ENCODE results near the gene MAP4K4. TPM values are rescaled to one million over a fixed set of nuclear protein-coding genes. Genes with fewer than 3 reads are reported as not detected.

Gene MAP4K4
- polyA plus RNA-seq, 3 donors: 5.3 to 66.9 (median 8.7) TPM

DNA sequence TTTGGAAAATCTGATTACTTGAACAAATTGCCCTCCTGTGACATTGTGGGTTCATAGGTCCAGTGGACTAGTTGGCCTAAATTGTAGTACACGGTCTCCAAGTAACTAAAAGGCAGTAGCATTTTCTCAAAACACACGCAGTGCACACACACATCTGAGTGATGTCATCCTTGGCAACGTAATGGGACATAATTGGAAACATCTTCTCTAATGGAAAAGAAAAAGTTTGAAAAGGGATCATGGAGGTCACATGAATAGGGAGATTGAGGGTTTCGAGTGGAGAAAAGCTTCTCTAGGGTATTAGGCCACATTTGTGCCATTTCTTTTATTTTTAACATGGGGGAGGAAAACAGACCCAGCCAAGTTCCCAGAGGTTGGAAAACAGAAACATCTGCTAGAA is 93.3 kb downstream of the MAP4K4 start:
- no peaks in the 10 kb centered on the region for H3K9me3 Mint-ChIP-seq
- intact Hi-C loops (cut with micrococcal nuclease): no loop called here
- TF ChIP-seq CTCF (IDR thresholded peaks at IDR 0.05): no peak
- H4K20me1 ChIP-seq (ENCODE audit: insufficient read depth, low read length): peaks cover 100% of the 10 kb centered on the region
- no peaks in the 10 kb centered on the region for H3K4me1 ChIP-seq (ENCODE audit: control insufficient read depth in 1 of 2, insufficient read depth in 2 of 2, low read length in 2 of 2)
- H2AFZ ChIP-seq (ENCODE audit: insufficient read depth, low read depth, low read length, poor library complexity, severe bottlenecking): no peak overlapping the region
- peaks cover 95% of the 10 kb centered on the region for H3K79me2 ChIP-seq (ENCODE audit: insufficient read depth, low read length)
- H3K27me3 Mint-ChIP-seq (ENCODE audit: low read depth in 3 of 3): peaks cover 0 to 2% (median 0%) of the 10 kb centered on the region in 3 donors
- H3K27me3 ChIP-seq (ENCODE audit: control insufficient read depth in 2 of 2, insufficient read depth in 2 of 2, low read length in 2 of 2): no peaks in the 10 kb centered on the region
- no peak for DNase-seq
- no peak overlapping the region for H3K4me2 ChIP-seq (replicated peaks; ENCODE audit: extremely low read depth, low read length, poor library complexity, severe bottlenecking)
- WGBS (ENCODE audit: insufficient coverage): 100% methylated on average over 2 of the region's 4 CpGs
- H3K27ac ChIP-seq (ENCODE audit: low read depth in 1 of 2, low read length in 2 of 2): no peak overlapping the region
- peaks cover 5 to 21% of the 10 kb centered on the region in 2 donors for H3K36me3 ChIP-seq (replicated peaks in 1 of 2; ENCODE audit: control insufficient read depth in 1 of 2, insufficient read depth in 2 of 2, low read length in 2 of 2)
- no peak overlapping the region for H3K4me3 ChIP-seq (replicated peaks in 1 of 3; ENCODE audit: low read depth in 2 of 3, low read length in 3 of 3)
- peaks cover 21 to 23% of the 10 kb centered on the region in 2 donors for H3K36me3 Mint-ChIP-seq
- H3K27ac Mint-ChIP-seq: no peak overlapping the region
- peaks cover 35% of the 10 kb centered on the region for H3K4me1 Mint-ChIP-seq
- H3K9me3 ChIP-seq (replicated peaks in 1 of 2; ENCODE audit: control insufficient read depth in 1 of 2, insufficient read depth in 1 of 2, low read length in 2 of 2): no peaks in the 10 kb centered on the region
- H3K4me3 Mint-ChIP-seq: no peak overlapping the region
- H3K9ac ChIP-seq (ENCODE audit: insufficient read depth, low read length, poor library complexity, severe bottlenecking): no peak overlapping the region

DNA sequence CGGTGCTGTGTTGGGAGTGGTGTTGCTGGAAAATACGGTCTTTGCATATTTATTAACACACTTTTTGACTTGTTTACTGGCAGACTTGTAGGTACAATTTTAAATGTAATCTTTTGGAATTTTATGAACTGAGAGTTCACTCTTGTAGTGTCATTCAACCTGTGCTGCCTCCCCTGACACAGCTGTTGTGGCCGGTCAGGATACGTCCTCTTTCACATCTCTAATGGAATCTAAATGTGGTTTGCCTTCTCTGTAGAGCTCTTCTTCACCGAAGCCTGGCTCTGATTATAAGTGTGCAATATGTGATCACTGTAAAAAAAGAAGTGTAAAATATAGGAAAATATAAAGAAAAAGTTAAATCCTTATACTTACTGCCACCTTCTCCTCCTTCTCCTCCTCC is 94.7 kb downstream of the MAP4K4 start:
- H3K27me3 ChIP-seq (ENCODE audit: control insufficient read depth in 2 of 2, insufficient read depth in 2 of 2, low read length in 2 of 2): no peaks in the 10 kb centered on the region
- no peaks in the 10 kb centered on the region for H3K4me1 ChIP-seq (ENCODE audit: control insufficient read depth in 1 of 2, insufficient read depth in 2 of 2, low read length in 2 of 2)
- no peak for TF ChIP-seq CTCF (IDR thresholded peaks at IDR 0.05)
- H3K9ac ChIP-seq (ENCODE audit: insufficient read depth, low read length, poor library complexity, severe bottlenecking): no peak overlapping the region
- H3K79me2 ChIP-seq (ENCODE audit: insufficient read depth, low read length): peaks cover 95% of the 10 kb centered on the region
- H3K4me3 ChIP-seq (replicated peaks in 1 of 3; ENCODE audit: low read depth in 2 of 3, low read length in 3 of 3): no peak overlapping the region
- H3K27ac ChIP-seq (ENCODE audit: low read depth in 1 of 2, low read length in 2 of 2): no peak overlapping the region
- no peak for DNase-seq
- Mint-ChIP-seq H3K4me3 (no peak overlapping the region), H3K27me3 (ENCODE audit: low read depth in 3 of 3) (peaks cover 0 to 2% (median 0%) of the 10 kb centered on the region in 3 donors), H3K9me3 (no peaks in the 10 kb centered on the region), H3K36me3 (peaks cover 21 to 23% of the 10 kb centered on the region in 2 donors), H3K4me1 (peaks cover 42% of the 10 kb centered on the region), H3K27ac (no peak overlapping the region)
- H3K9me3 ChIP-seq (replicated peaks in 1 of 2; ENCODE audit: control insufficient read depth in 1 of 2, insufficient read depth in 1 of 2, low read length in 2 of 2): no peaks in the 10 kb centered on the region
- peaks cover 100% of the 10 kb centered on the region for H4K20me1 ChIP-seq (ENCODE audit: insufficient read depth, low read length)
- intact Hi-C loops (cut with micrococcal nuclease): no loop called here
- WGBS (ENCODE audit: insufficient coverage): no CpG with 5 or more reads among the region's 5 CpGs
- H3K36me3 ChIP-seq (replicated peaks in 1 of 2; ENCODE audit: control insufficient read depth in 1 of 2, insufficient read depth in 2 of 2, low read length in 2 of 2): peaks cover 5 to 21% of the 10 kb centered on the region in 2 donors
- H2AFZ ChIP-seq (ENCODE audit: insufficient read depth, low read depth, low read length, poor library complexity, severe bottlenecking): no peak overlapping the region
- no peak overlapping the region for H3K4me2 ChIP-seq (replicated peaks; ENCODE audit: extremely low read depth, low read length, poor library complexity, severe bottlenecking)
